GM19043 (cell line): Measurements from ENCODE around the gene KLC3.

Experiments used
- ATAC-seq: cut with Tn5 transposase; IDR thresholded peaks from one replicate; pipeline ENCODE4 v1.9.1; 2021; ENCODE audit warnings: low read depth; ENCODE audit not compliant: unreplicated experiment

Gene KLC3

DNA sequence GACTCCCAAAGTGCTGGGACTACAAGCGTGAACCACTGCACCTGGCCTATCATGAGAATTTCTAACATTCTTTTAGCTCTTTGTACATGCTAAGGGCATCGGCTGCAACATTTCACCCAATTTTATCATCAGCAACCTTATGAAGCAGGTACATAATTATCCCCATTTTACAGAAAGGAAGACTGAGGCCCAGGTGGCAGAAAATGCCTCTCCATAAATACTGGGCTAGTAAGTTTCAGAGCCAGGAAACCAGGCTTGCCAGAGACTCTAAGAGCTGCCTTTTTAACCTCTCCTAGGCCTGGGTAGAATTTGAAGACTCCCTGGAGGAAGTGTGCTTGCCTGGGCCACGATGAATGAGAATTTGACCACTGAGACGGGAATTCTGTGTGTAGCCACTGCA is 27.6 kb downstream of the KLC3 start:
- ATAC-seq, result no peak

DNA sequence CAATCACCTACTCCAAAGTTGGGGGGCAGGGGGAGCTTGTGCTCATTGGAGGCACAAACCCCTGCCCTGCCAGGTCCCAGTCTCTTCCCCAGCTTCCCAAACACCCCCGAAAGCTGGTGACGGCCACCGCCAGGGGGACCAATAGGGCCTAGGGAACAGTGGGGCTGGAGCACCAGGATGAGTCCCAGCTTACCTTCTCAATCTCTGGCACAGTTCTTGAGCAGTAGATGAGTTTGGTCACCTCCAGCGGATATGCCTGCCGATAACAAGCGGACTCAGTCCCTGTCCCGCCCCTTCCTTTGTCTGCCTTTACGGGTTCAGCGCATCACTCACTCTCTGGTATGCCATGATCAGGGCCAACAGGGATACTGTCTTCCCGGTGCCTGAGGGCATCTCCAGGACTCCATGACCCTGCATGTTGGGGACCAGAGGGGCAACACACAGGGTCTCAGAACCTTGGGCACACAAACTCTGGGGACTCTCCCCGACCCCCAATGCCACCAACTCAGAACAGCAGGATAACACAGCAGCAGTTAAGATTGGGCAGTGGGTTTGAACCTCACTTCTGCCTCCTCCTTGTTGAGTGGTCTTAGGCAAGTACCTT is 28.3 kb downstream of the KLC3 start:
- no peak for ATAC-seq

GRCh38 chr19:45370410-45371204 is 30.1 kb downstream of the KLC3 start, which contains the start of gene ERCC2:
TSS of gene ERCC2 (minus strand) at chr19:45370573. CDS start at chr19:45370540, 33 bp downstream.
- ATAC-seq, result peak; percentile 88

GRCh38 chr19:45376045-45376724 is 35.6 kb downstream of the KLC3 start:
- ATAC-seq, result no peak

DNA sequence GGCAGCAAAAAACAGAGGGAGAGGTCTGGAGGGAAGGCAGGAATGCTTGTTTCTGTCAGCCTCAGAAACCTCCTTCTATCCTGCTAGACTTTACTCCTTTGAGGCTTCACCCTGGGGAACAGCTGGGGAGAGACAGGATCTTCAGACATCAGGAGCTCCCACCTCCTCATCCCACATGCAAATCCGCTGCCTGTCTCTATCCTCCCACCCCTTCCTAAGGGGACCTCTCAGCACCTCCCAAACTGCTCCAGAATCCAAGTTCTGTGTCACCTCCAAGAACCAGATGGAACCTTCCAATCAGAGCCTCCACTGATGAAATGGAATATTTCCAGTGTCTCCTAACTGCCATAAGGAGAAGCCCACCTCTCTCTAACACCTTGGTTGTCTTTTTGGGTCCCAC is 39.6 kb downstream of the KLC3 start:
- no peak for ATAC-seq

- no peak for ATAC-seq
These were observed 41.9 kb downstream of the KLC3 start for GRCh38 chr19:45382426-45382825.

DNA sequence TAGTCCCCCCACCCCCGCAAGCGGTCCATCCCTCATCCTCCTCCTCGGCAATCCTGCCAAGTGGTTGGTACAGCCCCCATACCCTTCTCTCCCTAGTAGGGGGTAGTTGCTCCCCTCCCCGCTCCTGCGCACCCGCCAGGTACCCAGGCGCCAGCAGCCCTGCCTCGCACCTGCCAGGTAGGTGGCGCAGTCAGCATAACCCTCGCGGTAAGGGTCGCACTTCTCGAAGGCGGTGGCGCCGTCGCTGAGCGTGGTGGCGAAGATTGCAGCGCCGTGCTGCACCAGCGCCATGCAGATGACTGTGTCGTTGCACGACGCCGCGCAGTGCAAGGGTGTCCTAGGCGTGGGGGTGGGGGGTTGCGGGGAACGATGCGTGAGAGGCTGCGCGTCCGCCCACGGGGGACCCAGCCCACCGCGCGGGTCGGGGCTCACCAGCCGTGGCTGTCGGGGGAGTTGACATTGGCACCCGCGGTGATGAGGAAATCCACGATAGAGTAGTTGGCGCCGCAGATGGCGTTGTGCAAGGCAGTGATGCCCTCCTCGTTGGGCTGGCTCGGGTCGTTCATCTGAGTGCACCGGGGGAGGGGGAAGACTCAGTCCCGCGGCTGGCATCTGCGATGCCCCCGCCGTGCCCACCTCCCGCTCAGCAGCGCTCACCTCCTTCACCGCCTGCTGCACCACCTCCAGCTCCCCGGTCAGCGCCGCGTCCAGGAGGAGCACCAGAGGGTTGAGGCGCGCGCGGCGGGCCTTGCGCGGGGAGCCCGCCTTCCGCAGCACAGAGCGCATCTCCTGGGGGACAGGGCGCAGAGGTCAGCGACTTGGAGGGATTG is 45.1 kb downstream of the KLC3 start:
- ATAC-seq, result no peak

DNA sequence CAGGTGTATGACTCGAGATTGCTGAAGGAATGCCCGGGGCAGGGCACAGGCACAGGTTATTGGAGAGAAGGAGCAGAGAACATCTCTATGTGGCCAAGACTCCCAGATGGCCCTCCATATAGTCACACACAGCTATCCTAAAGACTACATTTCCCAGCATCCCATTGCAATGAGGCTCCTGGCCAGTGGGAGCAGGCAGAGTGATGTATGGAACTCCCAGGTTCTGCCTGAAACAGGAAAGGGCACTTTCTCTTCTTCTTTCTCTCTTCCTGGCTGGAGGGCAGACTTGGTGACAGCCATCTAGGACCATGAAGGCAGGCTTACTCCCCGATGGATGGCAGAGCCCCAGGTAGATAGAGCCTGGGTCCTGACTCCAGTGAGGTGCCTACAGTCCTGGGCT is 50.8 kb downstream of the KLC3 start:
- ATAC-seq, result no peak

GRCh38 chr19:45391871-45392665 is 51.5 kb downstream of the KLC3 start:
- no peak for ATAC-seq

DNA sequence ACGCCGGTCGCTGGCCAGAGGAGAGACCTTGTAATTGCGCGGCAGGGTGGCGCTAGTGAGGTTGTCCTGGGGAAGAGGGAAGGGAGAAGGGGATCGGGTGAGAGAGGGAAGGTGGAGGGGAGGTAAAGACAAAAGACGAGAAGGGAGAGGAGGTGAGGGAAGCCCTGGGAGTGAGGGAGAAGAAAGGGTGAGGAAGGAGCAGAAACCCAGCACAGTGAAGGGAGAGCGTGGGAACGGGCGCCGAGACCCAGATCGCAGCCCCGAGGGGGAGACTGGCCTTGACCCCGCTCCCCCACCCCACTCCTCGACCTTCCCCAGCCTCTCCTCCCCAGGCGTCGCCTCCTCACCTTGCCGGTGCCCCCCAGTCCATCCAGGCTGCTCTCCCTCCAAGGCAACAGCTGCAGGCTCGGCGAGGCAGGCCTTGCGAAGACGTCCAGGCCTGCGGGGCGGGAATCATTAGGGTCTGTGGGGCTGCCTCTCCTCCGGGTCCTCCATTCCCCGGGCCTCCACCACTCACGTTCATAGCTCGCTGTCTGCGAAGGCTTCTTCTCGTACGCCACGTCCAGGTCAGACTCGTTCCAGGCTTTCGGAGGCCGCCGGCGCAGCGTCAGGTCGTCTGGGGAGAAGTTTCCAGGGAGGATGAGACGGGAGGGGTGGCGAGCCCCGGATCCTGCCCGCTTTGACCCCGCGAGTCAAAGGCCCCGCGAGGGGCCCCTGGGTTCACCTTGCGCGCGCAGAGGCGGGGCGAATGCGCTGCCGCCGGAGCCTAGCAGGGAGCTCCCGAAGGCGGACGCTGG is 55.5 kb downstream of the KLC3 start:
- ATAC-seq, result no peak

GRCh38 chr19:45400192-45400591 is 59.6 kb downstream of the KLC3 start:
- ATAC-seq, result no peak
